HepG2 (cell line): ENCODE measurements around the gene TMEM269. TPM values are rescaled to one million over a fixed set of nuclear protein-coding genes. Genes with fewer than 3 reads are reported as not detected.

ENCODE experiments used
- CHD2 ChIP-seq: IDR thresholded peaks from 2 replicates; pipeline ENCODE4 v1.6.1; 2011; ENCODE audit warnings: low read depth, low read length, improper control_type of control experiment
- HNRNPLL ChIP-seq: fragments of 200-400 bp; formaldehyde crosslinking; IDR thresholded peaks from 2 replicates; pipeline ENCODE4 v1.6.1; 2017; ENCODE audit warnings: mild to moderate bottlenecking, low read depth, low read length; ENCODE audit not compliant: poor library complexity, severe bottlenecking
- KDM6A ChIP-seq: IDR thresholded peaks from 2 replicates; pipeline ENCODE4 v1.6.1; 2016; ENCODE audit warnings: low read depth
- KLF16 ChIP-seq, 2 experiments: sonication (generic) in 1 of 2; formaldehyde crosslinking in 1 of 2; IDR thresholded peaks; 2 replicates each; pipeline versions ENCODE4 v1.6.1 to v1.8.0; 2016 to 2023; ENCODE audit warnings: missing genetic modification reagents in 2 of 2, missing compliant biosample characterization in 1 of 2
- LBX2 ChIP-seq: sonication (generic); formaldehyde crosslinking; IDR thresholded peaks from 2 replicates; pipeline ENCODE4 v1.5.0; 2020; ENCODE audit warnings: missing genetic modification reagents, mild to moderate bottlenecking, borderline replicate concordance
- RARG ChIP-seq: sonication (generic); formaldehyde crosslinking; IDR thresholded peaks from 2 replicates; pipeline ENCODE4 v1.4.0; 2020; ENCODE audit warnings: low read depth, mild to moderate bottlenecking, missing genetic modification reagents
- ZBTB42 ChIP-seq: sonication (generic); formaldehyde crosslinking; IDR thresholded peaks from 2 replicates; pipeline ENCODE4 v1.5.0; 2020; ENCODE audit warnings: mild to moderate bottlenecking, missing genetic modification reagents
- ZFP62 ChIP-seq: sonication (generic); formaldehyde crosslinking; IDR thresholded peaks from 2 replicates; pipeline ENCODE4 v1.4.0; 2020; ENCODE audit warnings: missing genetic modification reagents
- ZMYM3 ChIP-seq: sonication (generic); formaldehyde crosslinking; IDR thresholded peaks from 2 replicates; pipeline ENCODE4 v1.5.1; 2020; ENCODE audit warnings: mild to moderate bottlenecking, missing genetic modification reagents
- ZNF142 ChIP-seq: sonication (generic); formaldehyde crosslinking; IDR thresholded peaks from 2 replicates; pipeline ENCODE4 v1.4.0; 2020; ENCODE audit warnings: missing genetic modification reagents
- ZNF180 ChIP-seq: sonication (generic); formaldehyde crosslinking; IDR thresholded peaks from 2 replicates; pipeline ENCODE4 v1.4.0; 2020; ENCODE audit warnings: low read depth, missing genetic modification reagents, borderline replicate concordance
- ZNF232 ChIP-seq: sonication (generic); formaldehyde crosslinking; IDR thresholded peaks from 2 replicates; pipeline ENCODE4 v1.4.0; 2020; ENCODE audit warnings: missing genetic modification reagents, borderline replicate concordance
- ZNF619 ChIP-seq: sonication (generic); formaldehyde crosslinking; IDR thresholded peaks from 2 replicates; pipeline ENCODE4 v1.4.0; 2020; ENCODE audit warnings: mild to moderate bottlenecking, missing genetic modification reagents
- ZNF646 ChIP-seq: sonication (generic); formaldehyde crosslinking; IDR thresholded peaks from 2 replicates; pipeline ENCODE4 v1.9.0; 2021; ENCODE audit warnings: mild to moderate bottlenecking, missing genetic modification reagents
- ZNF746 ChIP-seq: sonication (generic); formaldehyde crosslinking; IDR thresholded peaks from 2 replicates; pipeline ENCODE4 v1.8.0; 2022; ENCODE audit warnings: mild to moderate bottlenecking, missing genetic modification reagents
- ZNF747 ChIP-seq: sonication (generic); formaldehyde crosslinking; IDR thresholded peaks from 2 replicates; pipeline ENCODE4 v1.8.1; 2023; ENCODE audit warnings: missing genetic modification reagents, mild to moderate bottlenecking, borderline replicate concordance
- polyA plus RNA-seq, 8 experiments: library from polyadenylated mRNA; depleted of rRNA in 3 of 8; stranded (reverse) in 7 of 8; unstranded in 1 of 8; fragments of >200 nt; fragmentation: Illumina TruSeq in 4 of 8; extraction: Trizol in 4 of 8; gene quantifications; 2 replicates each; pipeline versions ENCODE4 v1.2.1 to v1.2.3, GENCODE V29; 2011 to 2016; ENCODE audit warnings: low read depth in 4 of 8, missing spikeins in 1 of 8, mixed read lengths in 1 of 8; ENCODE audit not compliant: insufficient read depth in 1 of 8
- total RNA-seq, 5 experiments: library from RNA; depleted of rRNA; stranded (reverse); fragments of >200 nt; fragmentation: Illumina TruSeq; extraction: Trizol; gene quantifications; 2 replicates each; pipeline ENCODE4 v1.2.3, GENCODE V29; 2016; ENCODE audit warnings: low read depth in 1 of 5

The TMEM269 gene
- total and polyA plus RNA-seq, 2 of the 13 experiments (the other 11 are each of a cell fraction or from before 2014, with no cell fraction given), result 0.15 to 0.21 TPM

GRCh38 chr1:42766741-42767509, 17.9 kb upstream of the TMEM269 start, which contains the start of the genes C1orf50 and P3H1 (continued):
- TF ChIP-seq ZNF646 (no peak), KLF16 (CRISPR knock-in tag; IDR thresholded peaks at IDR 0.05) (peak in 1 of 2 experiments; percentile 80; a peak in 2 of 4 replicates), ZNF619 (CRISPR knock-in tag) (no peak), ZFP62 (CRISPR knock-in tag) (0 out of 2 replicates have a peak, but pooled peaks have one; percentile 42), ZNF180 (CRISPR knock-in tag) (0 out of 2 replicates have a peak, but pooled peaks have one; percentile 54), RARG (CRISPR knock-in tag) (peak; percentile 92; the same call in 1 of the 2 replicates), ZNF232 (CRISPR knock-in tag) (0 out of 2 replicates have a peak, but pooled peaks have one; percentile 34), ZBTB42 (CRISPR knock-in tag) (peak; percentile 85; the same call in 1 of the 2 replicates), CHD2 (peak; percentile 56; the same call in 1 of the 2 replicates), ZNF747 (no peak; the same call in 1 of the 2 replicates), ZNF746 (CRISPR knock-in tag) (no peak), HNRNPLL (peak; percentile 89), ZNF142 (no peak), KDM6A (no peak), ZMYM3 (CRISPR knock-in tag) (no peak), LBX2 (CRISPR knock-in tag) (peak; percentile 46; the same call in 1 of the 2 replicates)
